OCI-LY7 (cell line): Measurements from ENCODE around the gene RMDN3. TPM values are rescaled to one million over a fixed set of nuclear protein-coding genes. Genes with fewer than 3 reads are reported as not detected.

Experiments used
- BruUV-seq: library from RNA; stranded (reverse); fragments of 400-500 nt; replicated peaks from 2 replicates; lab custom pipeline; 2021; lab: Mats Ljungman, UMichigan
- CTCF ChIA-PET: fragments of 300-600 bp; sonication (Branson Sonifier 250); formaldehyde crosslinking; loops from one replicate; lab custom pipeline; 2022; ENCODE audit warnings: antibody characterized with exemption; ENCODE audit not compliant: unreplicated experiment; lab: Charles Lee
- POLR2A ChIA-PET: fragments of 300-600 bp; sonication (Branson Sonifier 250); formaldehyde crosslinking; loops from one replicate; lab custom pipeline; 2022; ENCODE audit warnings: antibody characterized with exemption; lab: Charles Lee
- DNase-seq: peaks from one replicate; pipeline ENCODE4 v3.0.0-alpha.2; 2015; ENCODE audit warnings: low spot score
- H2AFZ ChIP-seq: fragments of 200-600 bp; sonication (generic), shearing (Covaris generic); 2 replicates; pipeline ENCODE4 v1.6.1; 2014; ENCODE audit warnings: mild to moderate bottlenecking, antibody characterized with exemption, low read length, moderate library complexity
- H3K27ac ChIP-seq: fragments of 200-600 bp; sonication (generic); 2 replicates; pipeline ENCODE4 v1.5.1; 2014; ENCODE audit warnings: mixed run types, low read depth, mild to moderate bottlenecking, moderate library complexity, low read length, inconsistent platforms; ENCODE audit not compliant: poor library complexity, severe bottlenecking
- H3K36me3 ChIP-seq: fragments of 200-600 bp; sonication (generic); 2 replicates; pipeline ENCODE4 v1.6.1; 2014; ENCODE audit warnings: mild to moderate bottlenecking, antibody characterized with exemption, low read length, moderate library complexity, mixed read lengths; ENCODE audit not compliant: insufficient read depth
- H3K4me1 ChIP-seq: fragments of 200-600 bp; sonication (generic); 2 replicates; pipeline ENCODE4 v1.5.1; 2014; ENCODE audit warnings: mild to moderate bottlenecking, low read length; ENCODE audit not compliant: insufficient read depth, poor library complexity, severe bottlenecking
- H3K4me2 ChIP-seq: fragments of 200-600 bp; sonication (generic); 2 replicates; pipeline ENCODE4 v1.6.1; 2014; ENCODE audit warnings: mild to moderate bottlenecking, low read length
- H3K4me3 ChIP-seq: fragments of 200-600 bp; sonication (generic); 2 replicates; pipeline ENCODE4 v1.5.1; 2014; ENCODE audit warnings: mild to moderate bottlenecking, low read depth, low read length; ENCODE audit not compliant: poor library complexity, severe bottlenecking
- H3K79me2 ChIP-seq: fragments of 200-600 bp; sonication (generic); 2 replicates; pipeline ENCODE4 v1.6.1; 2016; ENCODE audit warnings: low read depth, mild to moderate bottlenecking, low read length, moderate library complexity, mixed read lengths; ENCODE audit not compliant: insufficient read depth
- H3K9me2 ChIP-seq: fragments of 200-600 bp; sonication (generic); 2 replicates; pipeline ENCODE4 v1.6.1; 2016; ENCODE audit warnings: mild to moderate bottlenecking, low read length, mixed read lengths; ENCODE audit not compliant: insufficient read depth
- H3K9me3 ChIP-seq: fragments of 200-600 bp; sonication (generic); 2 replicates; pipeline ENCODE4 v1.6.1; 2014; ENCODE audit warnings: mild to moderate bottlenecking, mixed run types, low read length, mixed read lengths
- H4K20me1 ChIP-seq: fragments of 200-600 bp; sonication (generic); 2 replicates; pipeline ENCODE4 v1.6.1; 2014; ENCODE audit warnings: mild to moderate bottlenecking, antibody characterized with exemption, low read length, moderate library complexity, mixed read lengths; ENCODE audit not compliant: insufficient read depth
- EZH2phosphoT487 ChIP-seq: fragments of 200-600 bp; sonication (generic); IDR thresholded peaks from 2 replicates; pipeline ENCODE4 v1.6.1; 2018; ENCODE audit warnings: low read depth, borderline replicate concordance, mild to moderate bottlenecking, mixed run types, antibody characterized with exemption, low read length, moderate library complexity, mixed read lengths
- intact Hi-C: fragments of 100-400 bp; cut with micrococcal nuclease; formaldehyde crosslinking; loops from one replicate; pipeline ENCODE4 v1.10.0; 2022; ENCODE audit not compliant: unreplicated experiment
- total RNA-seq, 2 experiments: library from RNA; depleted of rRNA in 1 of 2; stranded (reverse); fragments of >200 nt in 1 of 2; shearing (Covaris generic) in 1 of 2; gene quantifications; 2 replicates each; pipeline ENCODE4 v1.2.3, GENCODE V29; 2014 to 2022
- TF ChIP-seq, protein P1 (sequence below): fragments of 200-600 bp; sonication (generic); conservative IDR thresholded peaks from 2 replicates; pipeline ENCODE4 v1.5.1; 2014; ENCODE audit warnings: mild to moderate bottlenecking, antibody characterized with exemption, low read length, moderate library complexity, mixed read lengths

The RMDN3 gene
- total RNA-seq, 2 experiments from 2014 or later, result 10.7 to 23.7 TPM

DNA sequence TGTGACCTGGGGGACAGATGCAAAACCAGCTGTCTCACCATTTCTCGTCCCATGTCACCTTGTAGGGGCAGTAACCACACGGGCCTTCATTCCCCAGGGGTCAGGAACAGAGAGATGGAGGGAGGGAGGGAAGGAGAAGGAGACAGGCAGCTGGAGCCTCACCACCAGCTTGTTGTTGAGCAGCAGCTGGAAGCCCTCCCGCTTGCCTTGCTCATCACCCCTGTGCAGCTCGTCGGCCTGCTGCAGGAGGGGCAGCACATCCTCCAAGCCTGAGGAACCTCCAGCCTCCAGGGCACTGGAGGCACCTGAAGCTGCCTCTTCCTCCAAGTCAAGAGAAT, 10.3 kb downstream of the RMDN3 start:
- no TSS peak for BruUV-seq
- H2AFZ ChIP-seq, result no peak overlapping the region
- DNase-seq, result no peak
- ChIA-PET CTCF (interaction anchor here (2.2 kb wide), 1 partner anchor 38 kb away, joined by 6 read pairs; no protein-coding TSS in a partner anchor), POLR2A (interaction anchor here (1.0 to 1.2 kb wide), 2 partner anchors 20 to 50 kb away, joined by 3 to 6 read pairs; partner anchors contain the start of gene RAD51)
- no peaks in the 10 kb centered on the region for H3K79me2 ChIP-seq
- H3K36me3 ChIP-seq, result peaks cover 88% of the 10 kb centered on the region
- intact Hi-C loops, result loop anchor here (5.0 kb wide), 2 partner anchors 67 to 148 kb away; partner anchors contain the start of gene VPS18
- no peaks in the 10 kb centered on the region for H3K9me2 ChIP-seq
- H3K4me2 ChIP-seq, result no peak overlapping the region
- TF ChIP-seq, protein P1, sequence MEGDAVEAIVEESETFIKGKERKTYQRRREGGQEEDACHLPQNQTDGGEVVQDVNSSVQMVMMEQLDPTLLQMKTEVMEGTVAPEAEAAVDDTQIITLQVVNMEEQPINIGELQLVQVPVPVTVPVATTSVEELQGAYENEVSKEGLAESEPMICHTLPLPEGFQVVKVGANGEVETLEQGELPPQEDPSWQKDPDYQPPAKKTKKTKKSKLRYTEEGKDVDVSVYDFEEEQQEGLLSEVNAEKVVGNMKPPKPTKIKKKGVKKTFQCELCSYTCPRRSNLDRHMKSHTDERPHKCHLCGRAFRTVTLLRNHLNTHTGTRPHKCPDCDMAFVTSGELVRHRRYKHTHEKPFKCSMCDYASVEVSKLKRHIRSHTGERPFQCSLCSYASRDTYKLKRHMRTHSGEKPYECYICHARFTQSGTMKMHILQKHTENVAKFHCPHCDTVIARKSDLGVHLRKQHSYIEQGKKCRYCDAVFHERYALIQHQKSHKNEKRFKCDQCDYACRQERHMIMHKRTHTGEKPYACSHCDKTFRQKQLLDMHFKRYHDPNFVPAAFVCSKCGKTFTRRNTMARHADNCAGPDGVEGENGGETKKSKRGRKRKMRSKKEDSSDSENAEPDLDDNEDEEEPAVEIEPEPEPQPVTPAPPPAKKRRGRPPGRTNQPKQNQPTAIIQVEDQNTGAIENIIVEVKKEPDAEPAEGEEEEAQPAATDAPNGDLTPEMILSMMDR, result no peak
- TF ChIP-seq EZH2phosphoT487, result no peak
- no peak overlapping the region for H3K4me3 ChIP-seq
- H3K4me1 ChIP-seq, result peaks cover 4% of the 10 kb centered on the region
- H3K27ac ChIP-seq, result no peak overlapping the region
- no peaks in the 10 kb centered on the region for H3K9me3 ChIP-seq
- peaks cover 6% of the 10 kb centered on the region; the same call in 1 of the 2 replicates for H4K20me1 ChIP-seq

DNA sequence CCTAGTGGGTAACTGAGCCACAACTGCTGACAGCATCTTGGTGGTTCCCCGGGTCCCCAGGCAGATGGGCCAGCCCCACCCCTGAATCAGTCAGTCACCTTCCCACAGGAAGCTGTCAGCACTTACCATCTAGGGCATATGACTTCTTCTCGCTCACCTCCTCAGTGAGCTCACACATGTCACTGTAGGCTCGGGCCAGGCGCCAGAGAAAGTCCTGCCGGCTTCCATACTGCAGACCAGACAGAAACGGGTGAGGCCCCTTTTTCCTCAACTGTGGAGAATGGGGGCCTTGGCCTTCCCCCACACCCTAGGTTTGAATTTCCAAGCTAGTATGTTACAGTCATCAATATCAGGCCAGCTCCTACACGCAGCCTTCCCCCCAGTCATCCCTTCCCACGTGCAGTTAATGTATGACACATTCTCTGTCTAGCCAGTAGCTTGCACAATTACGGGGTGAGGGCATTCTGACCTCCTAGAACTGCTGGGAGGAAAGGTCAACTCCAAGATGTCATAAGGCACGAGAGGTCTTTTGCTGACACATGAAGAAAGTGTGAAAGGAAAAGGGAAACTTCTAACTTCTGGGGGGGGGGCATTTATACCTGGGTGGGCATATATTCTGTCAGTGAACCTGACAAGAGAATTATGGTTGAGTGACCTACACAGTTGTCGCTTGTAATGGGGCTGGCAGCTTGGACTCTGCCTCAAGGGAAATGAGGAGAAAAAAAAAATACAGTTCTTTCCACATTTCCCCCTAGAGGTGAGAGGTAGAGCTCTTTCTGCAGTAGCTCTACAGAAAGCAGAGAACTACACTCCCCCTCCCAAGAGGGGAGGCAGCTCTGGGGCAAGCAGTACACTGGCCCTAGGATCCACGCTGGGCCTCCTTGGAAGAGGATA, 10.9 kb downstream of the RMDN3 start:
- POLR2A ChIA-PET, result interaction anchor here (1.2 kb wide), 1 partner anchor 50 kb away, joined by 3 read pairs; the partner anchor contains the start of gene RAD51
- no peak for TF ChIP-seq EZH2phosphoT487
- TF ChIP-seq, protein P1, result 0 out of 2 replicates have a peak, but pooled peaks have one; percentile 15
- H3K4me2 ChIP-seq, result no peak overlapping the region
- H3K27ac ChIP-seq, result no peak overlapping the region
- no peaks in the 10 kb centered on the region for H3K9me3 ChIP-seq
- no peak overlapping the region for H2AFZ ChIP-seq
- no peaks in the 10 kb centered on the region for H3K9me2 ChIP-seq
- H4K20me1 ChIP-seq, result peaks cover 6% of the 10 kb centered on the region; the same call in 1 of the 2 replicates
- no peak overlapping the region for H3K4me3 ChIP-seq
- H3K36me3 ChIP-seq, result peaks cover 88% of the 10 kb centered on the region
- peaks cover 4% of the 10 kb centered on the region for H3K4me1 ChIP-seq
- intact Hi-C loops, result loop anchor here (5.0 kb wide), 1 partner anchor 67 kb away; no protein-coding TSS in a partner anchor
- no TSS peak for BruUV-seq
- CTCF ChIA-PET, result interaction anchor here (2.2 kb wide), 1 partner anchor 38 kb away, joined by 6 read pairs; no protein-coding TSS in a partner anchor
- H3K79me2 ChIP-seq, result no peaks in the 10 kb centered on the region
- no peak for DNase-seq
